GM12864 (cell line): ENCODE measurements around the gene SUCLA2.

Experiments used
- DNase-seq: peaks from one replicate; pipeline ENCODE4 v3.0.0-alpha.2; 2011; ENCODE audit warnings: low read depth
- H3K4me3 ChIP-seq: 2 replicates; pipeline ENCODE4 v1.5.1; 2011; ENCODE audit warnings: mild to moderate bottlenecking, low read depth, low read length, control low read depth
- TF ChIP-seq, protein P1 (sequence below): IDR thresholded peaks from 2 replicates; pipeline ENCODE4 v1.5.1; 2011; ENCODE audit warnings: low read depth, mild to moderate bottlenecking, moderate library complexity, low read length, control low read depth, inconsistent platforms; ENCODE audit errors: missing control alignments

The SUCLA2 gene

DNA sequence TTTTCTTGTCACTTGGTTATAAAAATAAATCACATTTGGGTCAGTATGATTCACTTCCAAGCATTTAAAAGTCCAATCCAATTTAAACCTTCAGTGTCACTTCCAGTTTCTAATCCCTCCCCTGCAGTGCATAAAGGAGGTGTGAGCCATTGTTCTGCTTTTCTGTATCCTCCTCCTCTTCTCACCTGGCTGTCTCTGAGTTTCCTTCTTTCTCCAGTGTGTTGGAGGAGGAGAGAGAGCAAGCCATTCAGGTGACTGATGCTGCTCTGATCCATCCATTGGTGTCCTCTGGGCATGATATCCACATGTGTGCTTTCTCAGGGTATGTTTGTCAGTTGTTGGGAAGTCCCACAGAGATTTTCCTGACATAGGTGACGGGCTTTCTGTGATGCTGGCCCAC, 37.7 kb upstream of the SUCLA2 start:
- TF ChIP-seq, protein P1, sequence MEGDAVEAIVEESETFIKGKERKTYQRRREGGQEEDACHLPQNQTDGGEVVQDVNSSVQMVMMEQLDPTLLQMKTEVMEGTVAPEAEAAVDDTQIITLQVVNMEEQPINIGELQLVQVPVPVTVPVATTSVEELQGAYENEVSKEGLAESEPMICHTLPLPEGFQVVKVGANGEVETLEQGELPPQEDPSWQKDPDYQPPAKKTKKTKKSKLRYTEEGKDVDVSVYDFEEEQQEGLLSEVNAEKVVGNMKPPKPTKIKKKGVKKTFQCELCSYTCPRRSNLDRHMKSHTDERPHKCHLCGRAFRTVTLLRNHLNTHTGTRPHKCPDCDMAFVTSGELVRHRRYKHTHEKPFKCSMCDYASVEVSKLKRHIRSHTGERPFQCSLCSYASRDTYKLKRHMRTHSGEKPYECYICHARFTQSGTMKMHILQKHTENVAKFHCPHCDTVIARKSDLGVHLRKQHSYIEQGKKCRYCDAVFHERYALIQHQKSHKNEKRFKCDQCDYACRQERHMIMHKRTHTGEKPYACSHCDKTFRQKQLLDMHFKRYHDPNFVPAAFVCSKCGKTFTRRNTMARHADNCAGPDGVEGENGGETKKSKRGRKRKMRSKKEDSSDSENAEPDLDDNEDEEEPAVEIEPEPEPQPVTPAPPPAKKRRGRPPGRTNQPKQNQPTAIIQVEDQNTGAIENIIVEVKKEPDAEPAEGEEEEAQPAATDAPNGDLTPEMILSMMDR: no peak
- H3K4me3 ChIP-seq: peak overlapping the region; percentile 63
- peak; percentile 4 for DNase-seq

DNA sequence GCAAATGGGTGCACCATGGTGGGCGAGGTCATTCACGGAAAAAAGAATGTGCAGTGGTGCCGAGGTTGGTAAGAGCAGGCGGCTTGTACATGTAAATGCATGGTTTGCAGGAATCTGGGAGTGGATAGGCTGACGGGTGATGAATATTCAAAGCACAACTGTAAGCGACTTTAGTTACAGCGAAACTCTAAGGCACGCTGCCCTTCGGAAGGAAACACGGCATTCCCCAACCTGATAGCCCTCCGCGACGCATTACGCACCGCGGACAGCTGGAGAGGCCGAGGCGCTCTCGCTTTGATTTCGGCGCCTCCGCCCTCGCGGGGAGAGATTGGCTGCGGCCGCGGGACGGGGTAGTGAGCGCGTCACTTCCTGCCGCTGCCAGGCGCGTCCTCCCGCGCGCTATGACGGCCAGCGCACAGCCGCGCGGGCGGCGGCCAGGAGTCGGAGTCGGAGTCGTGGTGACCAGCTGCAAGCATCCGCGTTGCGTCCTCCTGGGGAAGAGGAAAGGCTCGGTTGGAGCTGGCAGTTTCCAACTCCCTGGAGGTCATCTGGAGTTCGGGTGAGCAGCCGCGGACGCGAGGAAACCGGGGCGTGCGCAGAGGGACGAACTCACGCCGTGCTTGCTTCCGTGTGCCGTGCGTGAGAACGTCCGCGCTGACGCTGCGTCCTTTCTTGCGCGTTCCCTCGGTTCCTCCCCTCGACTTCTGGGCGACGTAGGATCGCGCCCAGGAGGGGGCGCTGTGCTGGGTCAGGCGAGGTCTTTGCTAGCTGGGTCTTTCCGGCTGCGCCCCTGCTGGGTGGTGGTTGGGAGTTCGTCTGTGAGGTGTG, 36.5 kb upstream of the SUCLA2 start, which contains the start of gene NUDT15:
Gene NUDT15, plus strand, starts transcription at position 381 of the 828 bp plus-strand sequence. Its CDS starts 21 bp downstream, at position 402.
- H3K4me3 ChIP-seq: peak within 1 kb of the TSS; percentile 63
- peak; percentile 96 for DNase-seq
- TF ChIP-seq, protein P1: peak; percentile 100

DNA sequence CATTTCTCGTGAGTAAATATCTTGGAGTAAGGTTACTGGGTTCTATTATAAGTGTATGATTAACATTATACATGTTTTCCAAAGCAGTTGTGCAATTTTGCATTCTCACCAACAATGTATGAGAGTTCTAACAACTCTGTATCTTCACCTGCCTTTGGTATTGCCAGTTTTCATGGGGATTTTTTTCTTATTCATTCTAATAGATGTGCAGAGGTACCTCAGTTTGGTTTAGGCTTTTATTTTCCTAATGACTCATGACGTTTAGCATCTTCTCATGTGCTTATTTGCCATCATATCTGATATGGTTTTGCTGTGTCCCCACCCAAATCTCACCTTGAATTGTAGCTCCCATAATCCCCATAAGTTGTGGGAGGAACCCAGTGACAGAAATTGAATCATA, 28.8 kb upstream of the SUCLA2 start:
- TF ChIP-seq, protein P1: no peak
- no peak overlapping the region for H3K4me3 ChIP-seq
- DNase-seq: no peak

DNA sequence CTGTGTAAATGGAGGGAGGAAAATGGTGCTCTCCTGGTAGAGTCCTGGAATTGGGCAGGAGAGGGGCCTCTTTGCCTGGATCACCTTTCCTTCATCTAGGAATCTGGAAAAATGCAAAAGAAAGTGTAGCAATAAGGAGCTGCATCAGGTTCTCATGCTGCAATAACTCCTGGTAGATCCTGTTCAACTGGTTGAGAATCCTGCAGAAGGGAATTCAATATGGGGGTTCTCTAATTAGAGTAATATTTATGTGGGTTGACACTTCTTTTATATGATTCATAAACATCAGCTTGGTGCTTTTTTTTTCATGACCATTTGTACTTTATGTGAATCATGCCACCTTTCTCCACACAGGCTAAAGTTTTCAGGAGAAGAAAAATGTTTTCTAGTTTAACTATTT, 27.0 kb upstream of the SUCLA2 start:
- no peak overlapping the region for H3K4me3 ChIP-seq
- TF ChIP-seq, protein P1: no peak
- no peak for DNase-seq

DNA sequence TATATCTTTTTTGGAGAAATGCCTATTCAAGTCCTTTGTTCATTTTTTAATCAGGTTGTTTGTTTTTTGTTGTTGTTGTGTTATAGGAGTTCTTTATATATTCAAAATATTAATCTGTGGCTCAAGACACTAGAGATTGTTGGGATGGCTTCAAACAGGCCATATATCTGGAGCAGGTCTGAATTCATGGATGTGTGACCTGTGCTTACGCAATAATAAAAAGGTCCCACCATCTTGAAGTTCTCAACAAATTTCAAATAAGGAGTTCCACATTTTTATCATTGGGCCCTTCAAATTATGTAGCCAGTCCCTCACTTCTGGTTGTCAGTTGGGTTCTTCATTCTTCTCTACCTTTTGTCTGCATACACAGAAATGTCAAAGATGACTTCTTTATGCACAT, 18.7 kb upstream of the SUCLA2 start:
- DNase-seq: no peak
- H3K4me3 ChIP-seq: no peak overlapping the region
- TF ChIP-seq, protein P1: no peak

DNA sequence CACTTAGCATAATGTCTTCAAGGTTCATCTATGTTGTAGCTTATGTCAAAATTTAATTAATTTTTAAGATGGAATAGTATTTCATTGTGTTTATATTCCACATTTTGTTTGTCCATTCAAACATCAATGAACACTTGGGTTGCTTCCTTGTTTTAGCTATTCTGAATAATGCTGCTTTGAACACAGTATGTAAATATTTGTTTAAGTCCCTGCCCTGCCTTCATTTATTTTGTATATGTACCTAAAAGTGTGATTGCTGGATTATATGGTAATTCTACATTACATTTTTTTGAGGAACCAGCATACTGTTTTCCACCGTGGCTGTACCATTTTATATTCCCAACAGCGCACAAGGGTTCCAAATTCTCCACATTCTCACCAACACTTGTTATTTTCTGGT, 17.6 kb upstream of the SUCLA2 start:
- H3K4me3 ChIP-seq: no peak overlapping the region
- TF ChIP-seq, protein P1: no peak
- DNase-seq: no peak

DNA sequence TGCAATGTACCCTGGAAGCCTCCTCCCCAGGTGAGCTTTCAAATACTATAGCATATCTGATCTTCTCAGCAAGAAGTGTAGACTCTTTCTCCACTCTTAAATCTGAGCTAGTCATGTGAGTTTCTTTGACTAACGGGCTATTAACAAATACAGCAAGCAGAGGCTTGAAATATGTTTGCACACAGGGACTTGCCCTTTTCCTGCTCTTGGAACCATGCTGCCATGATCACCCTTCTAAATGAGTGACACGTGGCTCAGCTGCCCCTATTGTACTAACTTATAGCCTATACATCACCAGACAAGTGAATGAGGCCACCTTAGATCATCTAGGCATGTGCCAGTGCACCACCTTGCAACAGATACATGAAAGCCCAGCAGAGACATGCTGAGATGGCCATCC, 13.3 kb upstream of the SUCLA2 start:
- DNase-seq: no peak
- no peak overlapping the region for H3K4me3 ChIP-seq
- TF ChIP-seq, protein P1: no peak
